Caco-2 (cell line): ENCODE results near the gene PRODH. TPM values are rescaled to one million over a fixed set of nuclear protein-coding genes. Genes with fewer than 3 reads are reported as not detected.
"Not testable (repeated sequence)": the region's sequence is repeated elsewhere in the genome, so short reads cannot be mapped to it uniquely, and the experiment has no call there.

Source experiments
- BruUV-seq: library from RNA; stranded (reverse); fragments of 400-500 nt; replicated peaks from 2 replicates; lab custom pipeline; 2021; lab: Mats Ljungman, UMichigan
- CTCF ChIA-PET: fragments of 300-600 bp; sonication (Branson Sonifier 250); formaldehyde crosslinking; loops from one replicate; lab custom pipeline; 2022; ENCODE audit warnings: antibody characterized with exemption; lab: Charles Lee
- POLR2A ChIA-PET: fragments of 300-600 bp; sonication (Branson Sonifier 250); formaldehyde crosslinking; loops from one replicate; lab custom pipeline; 2022; ENCODE audit warnings: antibody characterized with exemption; lab: Charles Lee
- DNase-seq, 2 experiments: peaks; one replicate each; pipeline versions ENCODE4 v3.0.0 to v3.0.0-alpha.2; 2020 to 2022
- H3K27me3 ChIP-seq: replicated peaks from 2 replicates; pipeline ENCODE4 v1.6.0; 2011; ENCODE audit warnings: low read length; ENCODE audit not compliant: control insufficient read depth, insufficient read depth
- H3K36me3 ChIP-seq: 2 replicates; pipeline ENCODE4 v1.5.1; 2011; ENCODE audit warnings: low read length; ENCODE audit not compliant: control insufficient read depth, insufficient read depth
- H3K4me1 ChIP-seq: fragments of 250-450 bp; sonication (Bioruptor Pico); 2 replicates; pipeline ENCODE4 v1.5.1; 2020; ENCODE audit warnings: mild to moderate bottlenecking
- H3K4me3 ChIP-seq: 2 replicates; pipeline ENCODE4 v1.5.1; 2011; ENCODE audit warnings: low read depth, mild to moderate bottlenecking, control low read depth, low read length
- H3K9me3 ChIP-seq: fragments of 250-450 bp; sonication (Bioruptor Pico); 2 replicates; pipeline ENCODE4 v1.5.1; 2020; ENCODE audit warnings: mild to moderate bottlenecking, moderate library complexity
- H3K27ac Mint-ChIP-seq: one replicate; pipeline ENCODE4 v1.8.0; 2022; ENCODE audit warnings: mixed read lengths; ENCODE audit not compliant: unreplicated experiment
- H3K27me3 Mint-ChIP-seq: one replicate; pipeline ENCODE4 v1.8.0; 2022; ENCODE audit warnings: mixed read lengths; ENCODE audit not compliant: insufficient read depth, unreplicated experiment
- H3K36me3 Mint-ChIP-seq: one replicate; pipeline ENCODE4 v1.8.0; 2022; ENCODE audit warnings: mild to moderate bottlenecking, mixed read lengths; ENCODE audit not compliant: insufficient read depth, unreplicated experiment
- H3K4me1 Mint-ChIP-seq: one replicate; pipeline ENCODE4 v1.8.0; 2022; ENCODE audit warnings: low read depth, mixed read lengths; ENCODE audit not compliant: unreplicated experiment
- H3K4me3 Mint-ChIP-seq: one replicate; pipeline ENCODE4 v1.8.0; 2022; ENCODE audit warnings: mild to moderate bottlenecking, moderate library complexity, mixed read lengths; ENCODE audit not compliant: unreplicated experiment
- H3K9me3 Mint-ChIP-seq: one replicate; pipeline ENCODE4 v1.8.0; 2022; ENCODE audit warnings: mixed read lengths; ENCODE audit not compliant: unreplicated experiment
- intact Hi-C: fragments of 100-400 bp; cut with micrococcal nuclease; formaldehyde crosslinking; loops from one replicate; pipeline ENCODE4 v1.10.0; 2022; ENCODE audit not compliant: unreplicated experiment
- total RNA-seq: library from RNA; stranded (reverse); gene quantifications from 2 replicates; pipeline ENCODE4 v1.2.3, GENCODE V29; 2022
- TF ChIP-seq, protein P1 (sequence below), 2 experiments: fragments of 200-600 bp in 1 of 2; IDR thresholded peaks; 1 replicate in 1 of 2; 2 replicates in 1 of 2; pipeline versions ENCODE4 v1.5.1 to v1.8.0; 2011 to 2022; ENCODE audit warnings: antibody characterized with exemption in 1 of 2, control low read depth in 1 of 2, inconsistent platforms in 1 of 2, low read depth in 1 of 2, low read length in 1 of 2, mild to moderate bottlenecking in 1 of 2, moderate library complexity in 1 of 2; ENCODE audit not compliant: insufficient read depth in 1 of 2, severe bottlenecking in 1 of 2, unreplicated experiment in 1 of 2

PRODH gene
- total RNA-seq, 1 experiment from 2014 or later: 47.9 TPM

DNA sequence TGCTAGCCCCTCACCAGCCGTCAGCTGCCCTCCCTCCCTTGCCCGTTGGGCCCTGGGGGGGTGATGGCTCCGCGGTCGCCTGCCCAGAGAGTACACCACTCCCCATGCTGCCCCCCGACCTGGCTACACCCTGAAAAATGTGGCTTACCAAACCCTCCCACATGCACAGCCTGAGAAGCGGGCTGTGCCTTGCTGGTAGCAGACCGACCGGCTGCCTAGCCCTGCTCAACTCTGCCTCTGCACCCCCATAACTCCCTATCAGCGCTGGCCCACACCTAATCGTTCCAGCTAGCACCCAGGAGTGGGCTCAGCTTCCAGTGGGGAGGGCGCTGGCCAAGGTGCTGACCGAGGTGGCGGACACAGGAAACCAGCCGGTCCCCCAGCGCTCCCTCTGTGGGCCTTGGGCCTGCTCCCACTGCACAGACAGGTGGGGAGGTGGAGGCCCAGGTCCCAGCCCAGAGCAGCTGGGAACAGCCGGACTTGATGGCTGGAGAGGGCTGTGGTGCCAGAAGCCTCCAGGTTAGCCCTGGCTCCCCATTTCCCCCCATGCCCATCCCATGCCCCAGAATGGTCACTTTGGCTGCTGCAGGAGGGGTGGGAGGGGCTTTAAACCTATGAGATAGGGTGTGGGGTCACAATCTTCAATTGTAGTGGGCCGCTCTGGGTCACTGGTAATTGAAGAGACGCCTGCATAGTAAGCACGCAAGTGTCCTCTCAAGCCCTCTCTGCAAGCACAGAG, 32.1 kb upstream of the PRODH start:
- H3K27me3 Mint-ChIP-seq: no peaks in the 10 kb centered on the region
- Histone ChIP-seq H3K36me3 (no peaks in the 10 kb centered on the region), H3K4me1 (no peaks in the 10 kb centered on the region), H3K9me3 (no peaks in the 10 kb centered on the region), H3K4me3 (no peak overlapping the region), H3K27me3 (no peaks in the 10 kb centered on the region)
- CTCF ChIA-PET: no interaction called here
- H3K36me3 Mint-ChIP-seq: no peaks in the 10 kb centered on the region
- no peak overlapping the region for H3K4me3 Mint-ChIP-seq
- no peaks in the 10 kb centered on the region for H3K4me1 Mint-ChIP-seq
- H3K27ac Mint-ChIP-seq: no peak overlapping the region
- peak in 1 of 2 experiments; percentile 78 for DNase-seq
- TF ChIP-seq, protein P1, sequence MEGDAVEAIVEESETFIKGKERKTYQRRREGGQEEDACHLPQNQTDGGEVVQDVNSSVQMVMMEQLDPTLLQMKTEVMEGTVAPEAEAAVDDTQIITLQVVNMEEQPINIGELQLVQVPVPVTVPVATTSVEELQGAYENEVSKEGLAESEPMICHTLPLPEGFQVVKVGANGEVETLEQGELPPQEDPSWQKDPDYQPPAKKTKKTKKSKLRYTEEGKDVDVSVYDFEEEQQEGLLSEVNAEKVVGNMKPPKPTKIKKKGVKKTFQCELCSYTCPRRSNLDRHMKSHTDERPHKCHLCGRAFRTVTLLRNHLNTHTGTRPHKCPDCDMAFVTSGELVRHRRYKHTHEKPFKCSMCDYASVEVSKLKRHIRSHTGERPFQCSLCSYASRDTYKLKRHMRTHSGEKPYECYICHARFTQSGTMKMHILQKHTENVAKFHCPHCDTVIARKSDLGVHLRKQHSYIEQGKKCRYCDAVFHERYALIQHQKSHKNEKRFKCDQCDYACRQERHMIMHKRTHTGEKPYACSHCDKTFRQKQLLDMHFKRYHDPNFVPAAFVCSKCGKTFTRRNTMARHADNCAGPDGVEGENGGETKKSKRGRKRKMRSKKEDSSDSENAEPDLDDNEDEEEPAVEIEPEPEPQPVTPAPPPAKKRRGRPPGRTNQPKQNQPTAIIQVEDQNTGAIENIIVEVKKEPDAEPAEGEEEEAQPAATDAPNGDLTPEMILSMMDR (IDR thresholded peaks at IDR 0.05; ENCODE audit: insufficient read depth in 1 of 2, low read depth in 1 of 2, low read length in 1 of 2, severe bottlenecking in 1 of 2, unreplicated experiment in 1 of 2): no peak
- intact Hi-C loops: no loop called here
- no TSS peak for BruUV-seq
- H3K9me3 Mint-ChIP-seq: no peaks in the 10 kb centered on the region
- POLR2A ChIA-PET: no interaction called here

DNA sequence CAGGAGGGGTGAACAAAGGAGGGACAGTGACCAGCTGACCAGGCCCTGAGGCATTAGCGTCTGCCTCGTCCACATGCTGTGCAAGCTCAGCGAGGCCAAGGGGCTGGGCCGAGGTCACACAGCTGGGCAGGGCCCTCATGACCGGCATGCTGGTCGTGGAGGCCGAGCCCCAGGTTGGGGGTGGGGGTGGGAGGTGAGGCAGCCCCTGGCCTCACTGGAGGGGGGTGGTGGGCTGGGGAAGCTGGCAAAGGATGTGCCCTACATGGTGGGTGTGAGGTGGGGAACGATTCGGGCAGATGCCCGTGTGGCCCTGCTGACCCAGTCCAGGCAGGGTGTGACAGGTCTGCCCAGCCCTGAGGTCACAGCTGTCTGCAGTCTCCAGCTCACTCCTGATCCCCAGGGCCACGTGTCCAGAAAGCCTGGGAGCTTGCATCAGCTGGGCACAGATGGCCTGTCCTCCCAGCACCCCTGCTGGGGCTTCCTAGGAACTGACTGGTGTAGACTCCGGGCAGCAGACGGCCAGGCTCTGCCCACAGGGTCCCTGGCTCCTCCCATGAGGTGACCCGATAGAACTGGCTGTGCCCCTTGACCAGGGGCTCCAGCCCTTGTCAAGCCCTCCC, 31.4 kb upstream of the PRODH start:
- H3K4me1 ChIP-seq, H3K27me3 Mint-ChIP-seq, POLR2A ChIA-PET, H3K36me3 ChIP-seq, intact Hi-C loops, H3K9me3 ChIP-seq, H3K9me3 Mint-ChIP-seq, H3K4me1 Mint-ChIP-seq, H3K27ac Mint-ChIP-seq, H3K27me3 ChIP-seq, H3K4me3 Mint-ChIP-seq, BruUV-seq, CTCF ChIA-PET, H3K36me3 Mint-ChIP-seq, H3K4me3 ChIP-seq: not testable (repeated sequence)
- DNase-seq: peak in 1 of 2 experiments; percentile 34

- H3K4me1 Mint-ChIP-seq: no peaks in the 10 kb centered on the region
- Histone ChIP-seq H3K9me3 (no peaks in the 10 kb centered on the region), H3K27me3 (no peaks in the 10 kb centered on the region), H3K4me1 (no peaks in the 10 kb centered on the region), H3K4me3 (no peak overlapping the region), H3K36me3 (no peaks in the 10 kb centered on the region)
- POLR2A ChIA-PET: no interaction called here
- TF ChIP-seq, protein P1 (IDR thresholded peaks at IDR 0.05; ENCODE audit: insufficient read depth in 1 of 2, low read depth in 1 of 2, low read length in 1 of 2, severe bottlenecking in 1 of 2, unreplicated experiment in 1 of 2): no peak
- no peak overlapping the region for H3K27ac Mint-ChIP-seq
- H3K27me3 Mint-ChIP-seq: no peaks in the 10 kb centered on the region
- no TSS peak for BruUV-seq
- CTCF ChIA-PET: no interaction called here
- no peaks in the 10 kb centered on the region for H3K9me3 Mint-ChIP-seq
- H3K36me3 Mint-ChIP-seq: no peaks in the 10 kb centered on the region
- H3K4me3 Mint-ChIP-seq: no peak overlapping the region
- peak in 1 of 2 experiments; percentile 21 for DNase-seq
- intact Hi-C loops: no loop called here
Measured at GRCh38 chr22:18966748-18967147, 30.7 kb upstream of the PRODH start.
